Right forelimb (tissue), 1 donor: ENCODE data around the gene SULT1C2.
"Not testable (repeated sequence)": the region's sequence is repeated elsewhere in the genome, so short reads cannot be mapped to it uniquely, and the experiment has no call there.

Experiments
- DNase-seq: peaks from one replicate; pipeline ENCODE4 v3.0.0-alpha.2; 2018

SULT1C2 gene

DNA sequence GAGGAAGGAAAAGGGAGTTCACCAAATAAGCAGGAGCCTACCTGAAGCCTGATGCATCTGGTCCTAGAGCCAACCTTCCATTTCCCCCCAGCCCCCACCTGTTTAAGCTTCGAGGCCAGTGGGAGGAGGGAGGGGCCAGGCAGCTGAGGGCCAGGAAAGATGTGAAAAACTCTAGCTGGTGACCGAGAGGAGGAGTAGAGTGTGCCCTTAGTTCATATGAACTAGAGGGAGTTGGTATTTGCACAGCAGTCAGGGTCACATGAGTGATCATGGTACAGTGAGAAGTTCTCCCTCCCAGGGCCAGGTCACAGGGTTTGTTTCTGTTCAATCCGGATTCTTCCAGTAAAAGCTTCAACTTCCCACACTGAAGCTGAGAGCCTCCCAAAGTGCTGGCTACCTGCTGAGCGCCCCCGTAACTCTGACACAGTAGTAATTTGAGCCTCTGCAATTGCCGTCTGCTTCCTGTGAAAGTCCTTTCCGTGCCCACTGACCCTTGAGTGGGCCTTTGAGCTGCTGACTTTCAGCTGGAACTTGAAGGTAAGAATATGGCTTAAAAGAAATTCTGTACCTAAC lies at the start of gene SULT1C2:
SULT1C2 (plus strand) TSS at position 362 of the 573 bp plus-strand sequence. CDS start 4,773 bp downstream, outside the sequence.
- no peak for DNase-seq

DNA sequence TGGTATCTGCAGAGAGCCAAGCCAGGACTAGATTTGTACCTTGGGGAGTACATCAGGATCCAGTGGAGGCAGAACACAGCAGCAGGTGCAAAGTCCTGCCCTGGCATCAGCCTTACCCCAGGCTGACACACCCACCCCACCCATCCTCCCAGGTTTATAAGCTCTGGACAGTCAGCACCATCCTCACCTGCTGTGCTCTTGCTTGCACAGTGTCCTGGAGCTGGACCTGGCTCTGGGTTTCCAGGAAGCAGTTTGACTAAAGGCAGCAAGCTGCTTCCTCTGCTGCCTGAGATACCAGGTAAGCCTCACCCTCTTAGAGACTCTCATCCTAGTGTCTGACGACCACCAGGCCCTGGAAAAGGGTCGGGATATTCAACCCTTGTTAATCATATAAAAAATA lies 48.9 kb upstream of the SULT1C2 start, which contains the start of gene SULT1C3:
SULT1C3 (plus strand) TSS at position 183 of the 400 bp plus-strand sequence. CDS start 7,227 bp downstream, outside the sequence.
- DNase-seq, result no peak

DNA sequence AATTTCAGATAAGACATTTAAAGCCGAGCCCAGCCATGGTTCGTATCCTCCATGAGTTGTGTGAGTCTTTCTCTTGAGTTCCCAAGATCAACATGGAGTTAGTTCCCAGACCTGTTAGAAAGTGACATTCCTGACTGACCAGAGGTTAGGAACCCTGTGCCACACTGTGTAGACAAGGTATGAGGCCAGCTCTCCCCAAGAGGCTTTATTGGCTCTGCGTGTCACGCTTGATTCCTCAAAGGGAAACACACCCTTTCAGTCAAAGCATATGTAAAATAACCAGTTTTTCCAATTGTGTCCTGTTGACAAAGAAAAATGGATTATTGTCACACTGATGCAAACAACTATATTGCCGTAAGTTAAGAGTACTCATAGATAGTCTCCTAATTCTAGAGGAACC lies 47.7 kb upstream of the SULT1C2 start:
- no peak for DNase-seq

DNA sequence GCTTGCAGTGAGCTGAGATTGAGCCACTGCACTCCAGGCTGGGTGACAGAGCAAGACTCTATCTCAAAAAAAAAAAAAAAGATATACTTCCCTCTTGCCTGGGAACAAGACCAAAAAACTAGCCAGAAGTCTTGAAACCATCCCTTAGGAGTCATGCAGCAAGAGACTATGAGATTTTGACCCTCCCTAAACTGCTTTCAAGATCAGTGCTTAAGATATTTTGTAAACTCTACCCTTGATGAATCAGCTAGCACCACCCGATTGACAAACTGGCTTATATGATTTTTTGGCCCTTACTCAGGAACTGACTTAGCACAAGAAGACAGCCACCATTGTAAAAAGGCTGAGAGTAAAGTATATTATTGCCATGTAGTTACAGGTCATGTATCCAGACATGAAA lies 45.1 kb upstream of the SULT1C2 start:
- DNase-seq, result no peak

DNA sequence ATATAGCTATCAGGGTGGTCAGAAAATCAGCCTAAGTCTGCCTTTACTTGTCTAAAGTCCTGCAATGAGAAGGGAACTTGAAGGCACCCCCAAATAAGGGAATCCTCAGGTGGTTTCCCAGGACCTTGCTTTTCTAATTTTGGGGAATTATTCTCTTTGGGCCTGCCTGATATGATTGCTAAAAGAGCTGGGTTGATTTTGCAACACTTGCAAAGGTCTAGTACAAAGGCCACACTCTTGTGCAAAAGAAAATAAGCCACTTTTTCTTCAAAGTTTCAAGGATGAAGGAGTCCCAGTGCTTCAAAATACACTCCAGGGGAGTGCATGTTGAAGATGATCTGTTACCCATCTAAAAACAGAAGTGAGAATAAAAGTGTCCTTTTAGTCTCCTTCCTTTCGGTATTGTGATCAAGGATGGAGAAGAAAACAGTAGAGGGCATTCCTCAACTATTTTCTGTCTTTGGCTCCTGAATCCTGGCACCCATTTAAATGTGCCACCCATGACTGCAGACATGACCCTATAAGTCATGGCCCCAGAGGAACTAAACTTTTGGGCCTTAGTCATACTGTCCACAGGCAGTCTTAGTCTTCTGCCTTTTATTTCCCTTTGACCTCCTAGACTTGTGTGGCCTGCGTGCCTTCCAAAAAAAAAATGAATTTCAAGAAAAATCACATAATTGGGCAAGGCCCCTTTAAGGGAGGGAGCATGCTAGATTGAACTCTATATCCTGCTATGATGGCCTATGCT lies 43.9 kb upstream of the SULT1C2 start:
- DNase-seq, result no peak

DNA sequence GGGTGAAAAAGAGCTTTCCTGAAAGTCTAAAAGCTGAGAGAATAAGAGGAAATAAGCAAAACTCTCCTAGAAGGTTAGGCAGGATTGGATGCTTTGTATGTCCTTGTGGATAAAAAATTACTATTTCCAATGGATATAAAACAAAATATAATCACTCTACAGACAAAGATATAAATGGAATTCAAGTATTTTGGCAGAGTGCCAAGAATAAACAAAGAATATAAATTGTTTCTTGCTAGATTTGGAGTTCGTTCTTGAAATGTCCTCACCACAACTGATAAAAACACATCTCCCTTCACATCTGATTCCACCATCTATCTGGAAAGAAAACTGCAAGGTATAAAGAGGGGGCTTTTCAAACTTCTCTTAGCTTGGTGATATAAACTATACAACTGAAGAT lies 35.6 kb upstream of the SULT1C2 start:
- no peak for DNase-seq

DNA sequence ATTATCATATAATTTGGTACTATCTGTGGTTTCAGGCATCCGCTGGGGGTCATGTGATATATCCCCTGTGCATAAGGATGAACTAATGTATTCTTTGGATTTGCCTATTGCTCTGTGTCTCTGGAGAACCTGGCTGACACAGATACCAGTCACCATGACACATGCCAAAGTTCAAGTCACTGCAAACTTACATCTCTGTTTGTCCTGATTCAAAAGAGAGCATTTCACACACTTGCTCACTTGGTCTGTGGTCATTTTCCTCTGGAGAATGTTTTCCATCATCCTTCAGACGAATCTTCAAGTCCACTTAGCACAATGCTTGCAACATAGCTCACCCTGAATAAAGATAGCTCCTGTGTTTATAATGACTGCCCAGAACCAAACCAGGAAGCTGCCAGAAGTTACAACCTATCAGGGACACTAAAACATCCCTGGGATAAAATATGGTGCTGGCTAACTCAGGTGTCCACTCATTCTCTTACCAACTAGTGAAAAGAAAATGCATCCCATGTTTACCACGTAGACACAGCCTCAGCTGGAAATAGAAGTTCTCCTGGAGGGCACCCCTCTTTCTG lies 30.9 kb upstream of the SULT1C2 start:
- DNase-seq, result no peak

DNA sequence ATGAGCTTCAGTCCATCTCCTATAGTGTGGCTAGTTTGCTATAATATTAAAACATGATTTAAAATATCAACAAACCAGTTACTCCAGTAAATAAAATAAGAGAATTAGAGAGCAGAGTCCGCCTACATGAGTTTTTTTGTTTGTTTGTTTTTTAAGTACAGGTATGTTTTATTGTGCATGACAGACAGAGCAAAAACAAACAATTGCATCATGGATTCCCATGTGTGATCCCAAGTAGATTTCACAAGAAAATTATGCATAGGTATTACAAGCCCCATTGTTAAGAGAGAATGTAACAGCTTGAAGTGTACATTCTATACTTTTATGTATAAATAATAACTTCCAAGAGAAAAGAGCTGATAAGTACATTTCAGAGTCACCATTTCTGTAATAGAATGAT lies 27.9 kb upstream of the SULT1C2 start:
- no peak for DNase-seq

DNA sequence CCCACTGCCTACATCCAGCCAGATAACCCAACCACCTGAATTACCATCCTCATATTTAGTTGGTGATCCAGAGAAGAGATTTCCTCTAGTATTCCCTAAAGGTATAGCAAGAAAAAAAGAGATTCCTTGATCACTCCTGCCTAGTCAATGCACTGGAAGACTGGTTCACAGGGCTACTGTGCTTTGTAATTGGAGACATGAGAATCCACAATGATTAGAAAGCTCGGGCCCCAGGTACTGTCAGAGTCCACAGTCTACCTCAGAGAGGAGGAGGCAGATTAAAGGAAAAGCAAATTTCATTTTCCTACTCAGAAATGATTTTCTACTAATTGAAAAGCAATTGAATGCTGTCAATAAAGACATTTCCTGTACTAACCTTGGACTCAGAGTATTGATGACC lies 26.7 kb upstream of the SULT1C2 start:
- DNase-seq, result no peak

DNA sequence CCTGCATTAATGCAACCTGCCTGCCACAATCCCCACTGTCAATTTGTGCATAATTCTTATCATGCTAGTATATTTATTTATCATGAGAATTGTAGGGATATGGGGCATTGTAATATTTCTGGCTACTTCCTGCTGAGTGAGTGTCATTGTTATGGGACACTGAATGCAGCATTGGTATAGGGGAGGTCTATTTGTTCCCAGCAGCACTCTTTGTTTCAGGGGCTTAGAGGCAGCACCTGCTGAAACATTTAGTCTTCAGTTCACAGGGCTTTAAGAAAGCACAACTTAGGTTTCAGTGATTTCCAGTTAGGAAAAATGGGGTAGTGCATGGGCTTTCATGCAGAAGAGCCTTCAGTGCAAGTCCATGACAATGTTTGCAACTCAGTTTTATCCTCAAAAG lies 25.3 kb upstream of the SULT1C2 start:
- no peak for DNase-seq

DNA sequence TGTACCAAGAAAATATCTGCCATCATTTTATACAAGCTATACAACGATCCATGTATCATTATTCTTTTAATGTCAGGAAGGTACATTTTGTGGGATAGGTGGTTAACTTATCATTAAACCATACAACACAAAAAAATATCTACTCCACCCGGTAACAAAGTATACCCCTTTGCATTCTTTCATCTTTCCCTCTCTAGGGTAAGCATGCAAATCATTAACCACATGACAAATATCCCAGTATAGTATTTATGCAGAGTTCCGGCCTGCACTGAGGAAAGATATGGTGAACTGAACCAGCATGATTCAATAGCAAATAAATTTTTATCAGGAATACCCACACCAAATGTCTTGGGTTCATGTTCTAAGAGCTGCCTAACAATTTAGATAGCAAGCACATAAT lies 22.5 kb upstream of the SULT1C2 start:
- no peak for DNase-seq

DNA sequence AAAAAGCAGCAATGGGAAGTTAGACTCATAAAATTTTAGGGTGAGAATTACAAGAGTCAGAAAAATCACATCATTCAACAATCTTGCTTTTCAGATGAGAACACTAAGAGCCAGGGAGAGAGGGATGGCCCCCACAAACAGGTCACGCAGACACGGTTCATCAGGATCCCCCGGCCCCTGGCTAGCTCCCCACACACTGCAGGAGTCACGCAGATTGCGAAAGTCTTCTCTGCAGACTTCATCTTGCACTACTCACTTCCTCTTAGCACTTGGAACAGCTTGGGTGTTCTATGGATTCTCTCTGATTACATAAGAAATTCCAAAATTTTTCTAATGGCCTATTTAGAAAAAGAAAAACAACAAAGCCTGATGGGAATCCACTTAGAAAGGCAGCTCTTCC lies 21.6 kb upstream of the SULT1C2 start:
- no peak for DNase-seq

DNA sequence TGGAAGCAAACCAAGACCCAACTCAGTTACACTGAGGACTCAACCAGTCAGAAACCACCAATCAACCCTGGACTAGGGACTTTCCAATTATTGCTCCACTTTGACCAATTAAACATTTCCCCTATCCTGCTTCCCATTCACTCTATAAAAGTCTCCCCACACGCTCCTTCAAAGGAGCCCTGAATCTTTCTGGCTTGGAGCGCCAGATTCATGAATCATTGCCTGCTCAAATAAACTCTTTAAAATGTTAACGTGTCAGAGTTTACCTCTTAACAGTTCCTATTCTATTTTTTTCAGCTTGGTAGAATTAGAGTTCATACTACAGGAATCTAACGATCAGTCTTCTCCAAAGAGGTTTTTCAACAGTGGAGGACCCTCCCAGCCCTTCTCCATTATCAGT lies 20.7 kb upstream of the SULT1C2 start:
- no peak for DNase-seq

DNA sequence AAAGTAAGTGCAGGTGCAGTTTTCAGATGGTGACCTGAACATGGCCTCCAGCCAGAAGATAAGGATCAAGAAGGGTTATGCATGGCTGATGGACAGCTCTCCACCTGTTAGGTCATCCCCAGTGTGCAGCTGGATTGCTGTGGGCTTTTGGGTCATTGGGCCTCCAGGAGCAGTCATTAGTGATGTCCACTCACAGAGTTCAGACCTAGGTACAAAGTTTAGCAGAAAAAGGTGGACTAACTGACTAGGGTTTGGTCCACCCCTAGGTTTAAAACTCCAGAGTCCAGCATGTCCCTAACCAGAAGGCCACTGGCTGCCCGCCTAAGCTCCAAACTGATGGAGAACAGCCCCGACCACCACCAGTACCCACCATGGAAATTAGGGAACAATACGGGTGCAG lies 18.3 kb upstream of the SULT1C2 start:
- no peak for DNase-seq

DNA sequence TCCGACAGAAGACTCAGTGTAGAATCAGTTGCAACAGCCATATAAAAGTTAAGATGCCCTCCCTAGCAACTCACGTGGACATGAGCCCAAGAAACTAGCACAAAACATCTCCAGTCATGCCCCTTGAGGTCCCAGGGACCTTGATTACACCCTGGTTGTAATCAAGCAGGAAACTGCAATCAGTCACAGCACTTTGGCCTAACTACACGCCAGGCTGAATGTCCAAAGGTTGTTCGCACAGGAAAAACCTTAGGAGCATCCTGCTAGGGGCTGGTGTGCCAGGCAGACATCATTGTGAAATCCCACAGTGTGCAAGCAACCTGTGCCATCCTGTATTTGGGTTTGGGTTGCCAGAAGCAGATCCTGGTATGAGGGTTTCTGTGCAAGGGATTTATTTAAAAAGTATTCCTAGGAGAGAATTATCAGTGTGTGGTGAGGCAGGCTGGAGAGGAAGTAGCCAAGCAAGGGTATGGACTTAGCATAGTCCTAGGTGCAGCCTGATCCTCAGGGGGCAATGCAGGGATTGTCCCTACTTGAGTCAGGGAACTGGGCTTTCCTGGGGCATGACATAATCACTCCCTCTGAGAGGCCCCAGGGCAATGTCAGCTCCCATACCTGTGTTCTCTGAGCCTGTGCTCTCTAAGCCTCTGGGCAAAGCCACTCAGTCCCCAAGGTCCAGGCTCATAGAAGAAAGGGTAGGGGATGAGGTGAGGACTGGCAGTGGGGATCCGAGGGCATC lies 17.8 kb upstream of the SULT1C2 start:
- no peak for DNase-seq

DNA sequence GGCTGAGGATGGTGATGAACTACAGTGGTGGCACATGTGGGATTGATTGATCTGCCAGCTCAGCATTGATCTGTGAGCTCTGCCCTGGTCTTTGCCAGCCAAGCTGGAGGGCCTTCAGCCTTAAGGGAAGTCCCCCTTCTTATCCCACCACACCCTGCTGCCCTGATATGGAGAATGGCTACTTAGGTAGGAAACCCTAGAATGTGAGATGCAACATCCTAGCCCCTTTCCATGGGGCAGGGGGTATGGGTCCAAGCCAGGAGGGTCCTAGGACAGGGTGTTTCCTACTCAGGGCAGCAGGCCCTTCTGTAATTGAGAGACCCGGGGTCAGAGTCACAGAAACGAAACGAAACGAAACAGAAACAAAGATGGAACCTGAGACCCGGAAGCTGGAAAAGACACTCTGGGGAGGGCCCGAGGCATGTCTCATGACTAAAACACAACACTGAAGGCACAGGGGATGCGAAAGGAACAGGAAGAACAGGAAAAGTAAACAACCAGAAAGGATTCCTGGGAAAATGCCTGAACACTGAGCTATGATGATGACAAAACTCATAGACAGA lies 16.9 kb upstream of the SULT1C2 start:
- no peak for DNase-seq

DNA sequence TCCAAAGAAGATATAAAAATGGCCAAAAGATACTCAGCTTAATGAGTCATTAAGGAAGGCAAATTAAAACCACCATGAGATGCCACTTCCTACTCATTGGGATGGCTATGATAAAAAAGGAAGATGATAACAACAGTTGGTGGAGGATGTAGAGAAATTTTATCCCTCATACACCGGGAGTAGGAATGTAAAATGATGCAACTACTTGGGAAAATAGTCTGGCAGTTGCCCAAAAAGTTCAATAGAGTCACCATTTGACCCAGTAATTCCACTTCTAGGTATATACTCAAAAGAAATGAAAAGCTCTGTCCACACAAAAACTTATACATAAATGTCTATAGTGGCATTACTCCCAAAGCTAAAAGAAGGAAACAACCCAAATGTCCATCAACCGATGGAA lies 10.1 kb upstream of the SULT1C2 start:
- no peak for DNase-seq

DNA sequence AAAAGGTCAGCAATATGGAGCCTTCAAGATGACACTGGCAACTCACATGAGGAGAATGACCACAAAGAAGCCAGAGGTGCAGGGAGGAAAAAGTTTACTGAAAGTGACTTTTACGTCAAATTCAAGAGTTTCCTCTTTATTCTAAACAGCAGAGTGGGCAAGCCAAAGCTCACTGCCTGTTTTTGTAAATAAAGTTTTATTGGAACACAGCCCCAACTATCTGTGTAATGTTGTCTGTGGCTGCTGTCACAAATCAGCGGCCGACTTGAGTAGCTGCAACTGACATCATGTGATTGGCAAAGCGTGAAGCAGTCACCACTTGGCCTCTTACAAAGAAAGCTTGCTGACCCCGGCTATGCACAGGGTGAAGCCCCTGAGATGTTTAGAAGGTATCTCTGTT lies 9.2 kb upstream of the SULT1C2 start:
- DNase-seq, result no peak

DNA sequence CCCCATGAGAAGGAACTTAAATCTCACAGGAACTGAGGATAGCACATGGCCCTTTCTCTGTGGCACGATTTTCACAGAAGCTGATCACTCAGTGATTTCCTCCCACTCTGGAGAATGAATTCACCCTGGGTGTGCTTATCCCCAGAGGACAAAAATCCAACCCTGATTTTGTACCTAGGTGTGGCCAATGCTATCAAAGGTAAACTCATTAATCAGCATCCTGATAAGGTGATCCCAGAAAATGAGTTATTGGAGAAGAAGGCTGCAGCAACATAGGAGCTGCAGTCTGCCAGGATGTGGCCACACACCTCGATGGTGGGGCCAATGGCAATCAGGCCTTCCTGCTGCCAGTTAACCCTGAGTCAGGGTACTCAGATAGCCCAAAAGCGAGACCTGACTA lies 8.2 kb upstream of the SULT1C2 start:
- DNase-seq, result no peak

DNA sequence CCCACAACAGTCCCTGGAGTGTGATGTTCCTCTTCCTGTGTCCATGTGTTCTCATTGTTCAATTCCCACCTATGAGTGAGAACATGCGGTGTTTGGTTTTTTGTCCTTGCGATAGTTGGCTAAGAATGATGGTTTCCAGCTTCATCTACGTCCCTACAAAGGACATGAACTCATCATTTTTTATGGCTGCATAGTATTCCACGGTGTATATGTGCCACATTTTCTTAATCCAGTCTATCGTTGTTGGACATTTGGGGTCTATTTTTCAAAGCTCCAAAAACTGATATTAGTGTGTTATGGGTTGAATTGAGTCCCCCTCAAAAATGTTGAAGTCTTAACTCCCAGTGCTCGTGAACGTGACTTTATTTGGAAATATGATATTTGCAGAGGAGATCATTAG lies 4.1 kb upstream of the SULT1C2 start:
- DNase-seq, result not testable (repeated sequence)

DNA sequence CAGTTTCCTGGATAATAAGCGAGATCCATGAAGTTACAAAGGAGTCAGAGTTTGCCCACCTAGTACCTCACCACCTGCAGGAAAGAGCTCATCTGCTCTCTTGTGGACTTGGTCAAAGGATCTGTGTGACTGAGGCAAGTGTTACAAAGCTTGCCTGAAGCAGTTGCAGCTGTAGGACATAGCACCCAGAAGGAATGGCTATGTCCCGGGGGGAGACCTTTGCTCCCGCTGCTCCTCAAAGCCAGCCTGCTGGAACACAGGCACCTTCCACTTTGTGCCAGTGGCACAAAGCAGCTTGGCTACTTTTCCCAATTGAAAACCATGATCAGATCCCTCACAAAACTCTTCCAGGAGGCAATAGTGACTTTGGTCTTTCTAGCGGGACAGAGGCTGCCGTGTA lies 3.1 kb upstream of the SULT1C2 start:
- no peak for DNase-seq

DNA sequence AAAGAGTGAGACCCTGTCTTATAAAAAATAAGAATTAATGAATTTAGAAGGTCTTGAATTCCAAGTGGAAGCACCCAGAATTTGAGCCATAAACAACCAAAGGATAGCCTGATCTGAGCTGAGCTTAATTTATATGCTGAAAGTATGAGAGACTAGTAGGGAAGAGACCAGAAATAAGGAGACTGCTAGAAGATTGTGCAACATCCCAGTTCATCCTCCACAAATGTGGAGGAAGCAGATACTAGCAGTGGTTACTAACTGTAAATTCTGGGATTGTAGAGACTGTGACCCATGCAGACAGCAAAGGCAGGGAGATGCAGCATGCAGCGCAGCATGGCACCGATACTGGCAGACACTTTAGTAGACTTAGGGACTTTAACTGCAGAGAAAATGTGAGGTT lies 1.5 kb upstream of the SULT1C2 start:
- no peak for DNase-seq

DNA sequence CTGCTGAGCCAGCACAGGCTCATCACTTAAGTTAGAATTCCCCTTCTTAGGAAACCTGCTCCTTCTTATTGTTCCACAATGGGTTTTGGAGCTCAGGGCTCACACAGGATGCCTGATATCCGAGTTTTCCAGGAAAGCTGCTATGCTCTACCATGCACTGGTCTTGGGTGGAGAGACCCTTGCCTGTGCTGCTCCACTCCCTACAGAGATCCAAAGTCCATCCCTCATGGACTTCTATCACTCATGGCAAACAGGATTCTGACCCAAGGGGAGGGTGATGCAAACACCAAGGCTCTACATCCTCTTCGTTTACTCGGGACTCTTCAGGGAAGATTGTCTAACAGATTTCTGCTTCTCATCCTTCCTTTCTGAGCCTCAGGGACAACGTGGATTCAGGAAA lies 5.2 kb downstream of the SULT1C2 start:
- DNase-seq, result no peak
